Measurements from ENCODE around the gene RIMS3.
A peak's percentile ranks its signal among the peaks of the same experiment; 100 is the strongest.

RIMS3 gene

DNA sequence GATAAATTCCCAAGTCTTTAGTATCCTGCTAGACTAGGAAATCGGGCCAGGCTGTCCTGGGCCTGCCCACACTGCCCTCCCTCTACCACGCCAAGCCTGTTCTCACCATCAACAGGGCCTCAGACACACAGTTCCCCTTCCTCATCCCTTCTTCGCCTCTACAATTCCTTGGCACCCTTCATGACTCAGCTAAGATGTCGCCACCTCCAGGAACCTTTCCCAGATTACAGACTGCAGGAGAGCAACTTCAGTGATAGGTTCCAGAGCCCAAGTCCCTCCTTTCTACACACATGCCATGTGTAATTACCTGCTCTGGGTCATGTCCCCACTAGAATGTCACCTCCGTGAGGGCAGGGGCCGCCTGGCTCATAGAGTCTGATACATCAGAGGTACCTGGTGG lies 3.3 kb downstream of the RIMS3 start:
- no peak overlapping the region for H3K4ac ChIP-seq (ENCODE audit: low read length)
- H3K9ac ChIP-seq (ENCODE audit: low read depth, low read length, poor library complexity): no peak overlapping the region
- no peak overlapping the region for H3K27ac ChIP-seq (replicated peaks; ENCODE audit: low read length)
- H2BK5ac ChIP-seq (ENCODE audit: low read length): peak overlapping the region; percentile 45
- no peaks in the 10 kb centered on the region for H3K9me3 ChIP-seq (replicated peaks in 1 of 2; ENCODE audit: control insufficient read depth in 2 of 2, insufficient read depth in 1 of 2, low read depth in 1 of 2, low read length in 2 of 2)
- no peak overlapping the region for H2BK120ac ChIP-seq (ENCODE audit: low read depth, low read length)
- H3K23ac ChIP-seq (ENCODE audit: low read depth, low read length, poor library complexity): no peak overlapping the region
- H2AK5ac ChIP-seq (ENCODE audit: low read depth, low read length): no peak overlapping the region
- no peak overlapping the region for H4K91ac ChIP-seq (ENCODE audit: low read depth, low read length, poor library complexity)
- no peaks in the 10 kb centered on the region for H3K79me1 ChIP-seq (ENCODE audit: low read depth, low read length)
- H3K36me3 ChIP-seq (replicated peaks in 1 of 2; ENCODE audit: control insufficient read depth in 2 of 2, insufficient read depth in 2 of 2, low read length in 2 of 2): no peaks in the 10 kb centered on the region
- WGBS, 2 donors (ENCODE audit: extremely low coverage in 2 of 2, insufficient read length in 2 of 2, insufficient replicate concordance in 1 of 2): no CpG with 5 or more reads among the region's 6 CpGs
- H3K18ac ChIP-seq (ENCODE audit: low read length): no peak overlapping the region
- H4K8ac ChIP-seq (ENCODE audit: low read depth, low read length): no peak overlapping the region
- no peak overlapping the region for H2BK15ac ChIP-seq (ENCODE audit: low read length)
- peaks cover 13 to 27% of the 10 kb centered on the region in 2 donors for H3K4me1 ChIP-seq (ENCODE audit: control insufficient read depth in 2 of 2, insufficient read depth in 1 of 2, low read depth in 1 of 2, low read length in 2 of 2)
- no peak for DNase-seq (ENCODE audit: low spot score)
- H3K4me3 ChIP-seq (ENCODE audit: low read length in 2 of 2): no peak overlapping the region
- H2BK12ac ChIP-seq (ENCODE audit: low read length): no peak overlapping the region
- no peak overlapping the region for H3K4me2 ChIP-seq (ENCODE audit: insufficient read depth, low read length, poor library complexity, severe bottlenecking)
- H3K27me3 ChIP-seq (ENCODE audit: control insufficient read depth in 3 of 3, insufficient read depth in 3 of 3, low read depth in 1 of 3, low read length in 3 of 3): no peaks in the 10 kb centered on the region
- H2AFZ ChIP-seq (ENCODE audit: low read length): no peak overlapping the region
- H3K14ac ChIP-seq (ENCODE audit: low read length): no peak overlapping the region

- Histone ChIP-seq H4K91ac (ENCODE audit: low read depth, low read length, poor library complexity) (no peak overlapping the region), H3K4me3 (ENCODE audit: low read length in 2 of 2) (no peak overlapping the region), H3K14ac (ENCODE audit: low read length) (no peak overlapping the region), H3K4me1 (ENCODE audit: control insufficient read depth in 2 of 2, insufficient read depth in 1 of 2, low read depth in 1 of 2, low read length in 2 of 2) (peaks cover 13 to 27% of the 10 kb centered on the region in 2 donors), H2AFZ (ENCODE audit: low read length) (no peak overlapping the region), H2AK5ac (ENCODE audit: low read depth, low read length) (no peak overlapping the region), H3K36me3 (replicated peaks in 1 of 2; ENCODE audit: control insufficient read depth in 2 of 2, insufficient read depth in 2 of 2, low read length in 2 of 2) (no peaks in the 10 kb centered on the region), H3K23ac (ENCODE audit: low read depth, low read length, poor library complexity) (no peak overlapping the region), H3K9ac (ENCODE audit: low read depth, low read length, poor library complexity) (no peak overlapping the region), H3K27me3 (ENCODE audit: control insufficient read depth in 3 of 3, insufficient read depth in 3 of 3, low read depth in 1 of 3, low read length in 3 of 3) (no peaks in the 10 kb centered on the region), H2BK120ac (ENCODE audit: low read depth, low read length) (no peak overlapping the region), H3K79me1 (ENCODE audit: low read depth, low read length) (no peaks in the 10 kb centered on the region), H2BK5ac (ENCODE audit: low read length) (peak overlapping the region; percentile 45), H3K4me2 (ENCODE audit: insufficient read depth, low read length, poor library complexity, severe bottlenecking) (no peak overlapping the region), H3K9me3 (replicated peaks in 1 of 2; ENCODE audit: control insufficient read depth in 2 of 2, insufficient read depth in 1 of 2, low read depth in 1 of 2, low read length in 2 of 2) (no peaks in the 10 kb centered on the region), H2BK15ac (ENCODE audit: low read length) (no peak overlapping the region), H2BK12ac (ENCODE audit: low read length) (no peak overlapping the region), H3K4ac (ENCODE audit: low read length) (no peak overlapping the region), H3K18ac (ENCODE audit: low read length) (no peak overlapping the region), H3K27ac (replicated peaks; ENCODE audit: low read length) (no peak overlapping the region), H4K8ac (ENCODE audit: low read depth, low read length) (no peak overlapping the region)
- WGBS, 2 donors (ENCODE audit: extremely low coverage in 2 of 2, insufficient read length in 2 of 2, insufficient replicate concordance in 1 of 2): no CpG with 5 or more reads among the region's 5 CpGs
- DNase-seq (ENCODE audit: low spot score): no peak
Measured at GRCh38 chr1:40661678-40662077, 3.8 kb downstream of the RIMS3 start.

- no CpG with 5 or more reads among the region's 7 CpGs for WGBS, 2 donors (ENCODE audit: extremely low coverage in 2 of 2, insufficient read length in 2 of 2, insufficient replicate concordance in 1 of 2)
- no peaks in the 10 kb centered on the region for H3K36me3 ChIP-seq (replicated peaks in 1 of 2; ENCODE audit: control insufficient read depth in 2 of 2, insufficient read depth in 2 of 2, low read length in 2 of 2)
- H2BK15ac ChIP-seq (ENCODE audit: low read length): no peak overlapping the region
- no peak overlapping the region for H3K4me3 ChIP-seq (ENCODE audit: low read length in 2 of 2)
- H4K8ac ChIP-seq (ENCODE audit: low read depth, low read length): no peak overlapping the region
- no peaks in the 10 kb centered on the region for H3K9me3 ChIP-seq (replicated peaks in 1 of 2; ENCODE audit: control insufficient read depth in 2 of 2, insufficient read depth in 1 of 2, low read depth in 1 of 2, low read length in 2 of 2)
- no peak overlapping the region for H3K23ac ChIP-seq (ENCODE audit: low read depth, low read length, poor library complexity)
- H3K4me1 ChIP-seq (ENCODE audit: control insufficient read depth in 2 of 2, insufficient read depth in 1 of 2, low read depth in 1 of 2, low read length in 2 of 2): peaks cover 12 to 21% of the 10 kb centered on the region in 2 donors
- no peak overlapping the region for H3K9ac ChIP-seq (ENCODE audit: low read depth, low read length, poor library complexity)
- H3K79me1 ChIP-seq (ENCODE audit: low read depth, low read length): no peaks in the 10 kb centered on the region
- H3K18ac ChIP-seq (ENCODE audit: low read length): no peak overlapping the region
- no peak overlapping the region for H2BK5ac ChIP-seq (ENCODE audit: low read length)
- no peak overlapping the region for H2BK120ac ChIP-seq (ENCODE audit: low read depth, low read length)
- H2AFZ ChIP-seq (ENCODE audit: low read length): no peak overlapping the region
- H2BK12ac ChIP-seq (ENCODE audit: low read length): no peak overlapping the region
- H4K91ac ChIP-seq (ENCODE audit: low read depth, low read length, poor library complexity): no peak overlapping the region
- H3K27ac ChIP-seq (replicated peaks; ENCODE audit: low read length): no peak overlapping the region
- H3K14ac ChIP-seq (ENCODE audit: low read length): no peak overlapping the region
- H3K4ac ChIP-seq (ENCODE audit: low read length): no peak overlapping the region
- no peak overlapping the region for H3K4me2 ChIP-seq (ENCODE audit: insufficient read depth, low read length, poor library complexity, severe bottlenecking)
- H2AK5ac ChIP-seq (ENCODE audit: low read depth, low read length): no peak overlapping the region
- H3K27me3 ChIP-seq (ENCODE audit: control insufficient read depth in 3 of 3, insufficient read depth in 3 of 3, low read depth in 1 of 3, low read length in 3 of 3): no peaks in the 10 kb centered on the region
- no peak for DNase-seq (ENCODE audit: low spot score)
Measured at GRCh38 chr1:40659649-40659947, 5.9 kb downstream of the RIMS3 start.

DNA sequence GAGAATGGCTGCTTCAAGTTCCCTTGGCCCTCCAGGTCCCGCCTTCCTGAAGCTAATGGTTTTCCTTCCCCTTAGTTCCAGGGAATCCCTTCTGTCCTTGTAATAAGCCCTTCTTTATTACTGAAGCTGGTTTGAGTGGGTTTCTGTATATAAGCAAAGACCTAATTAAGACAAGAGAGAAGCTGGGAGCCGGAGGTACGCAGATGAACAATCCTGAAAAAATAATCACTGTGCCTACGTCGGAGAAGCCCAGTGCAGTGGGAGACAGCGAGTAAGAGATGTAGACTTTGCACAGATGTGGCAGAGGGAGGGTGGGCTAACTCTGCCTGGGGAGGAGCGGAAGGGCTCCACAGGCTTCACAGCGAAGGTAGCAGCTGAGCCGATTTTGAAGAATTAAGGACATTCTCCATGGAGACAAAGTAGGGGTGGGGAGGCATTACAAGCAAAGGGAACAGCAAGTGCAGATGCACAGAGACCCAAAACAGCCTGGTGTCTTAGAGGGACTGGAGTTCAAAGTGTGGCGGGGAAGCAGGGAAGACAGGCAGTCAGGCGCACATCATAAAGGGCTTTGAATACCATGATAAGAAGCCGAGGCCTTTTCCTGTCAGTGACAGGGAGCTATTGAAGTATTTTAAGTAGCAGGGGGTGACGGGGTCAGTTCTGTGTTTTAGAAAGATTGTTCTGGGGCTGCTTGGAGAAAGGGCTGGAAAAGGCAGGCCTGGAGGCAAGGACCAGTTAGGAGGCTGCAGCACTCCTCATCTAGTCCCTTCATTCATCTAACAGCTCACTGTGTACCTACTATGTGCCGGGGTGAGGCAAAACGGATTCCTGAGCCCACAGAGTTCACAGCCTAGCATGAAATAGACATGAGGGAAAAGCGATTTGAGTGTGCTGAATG lies 6.5 kb downstream of the RIMS3 start:
- no peak overlapping the region for H3K4me2 ChIP-seq (ENCODE audit: insufficient read depth, low read length, poor library complexity, severe bottlenecking)
- H4K8ac ChIP-seq (ENCODE audit: low read depth, low read length): no peak overlapping the region
- H2AK5ac ChIP-seq (ENCODE audit: low read depth, low read length): no peak overlapping the region
- no peak for DNase-seq (ENCODE audit: low spot score)
- WGBS, 2 donors (ENCODE audit: extremely low coverage in 2 of 2, insufficient read length in 2 of 2, insufficient replicate concordance in 1 of 2): no CpG with 5 or more reads among the region's 16 CpGs
- H3K36me3 ChIP-seq (replicated peaks in 1 of 2; ENCODE audit: control insufficient read depth in 2 of 2, insufficient read depth in 2 of 2, low read length in 2 of 2): no peaks in the 10 kb centered on the region
- no peak overlapping the region for H3K9ac ChIP-seq (ENCODE audit: low read depth, low read length, poor library complexity)
- H3K23ac ChIP-seq (ENCODE audit: low read depth, low read length, poor library complexity): no peak overlapping the region
- H3K9me3 ChIP-seq (replicated peaks in 1 of 2; ENCODE audit: control insufficient read depth in 2 of 2, insufficient read depth in 1 of 2, low read depth in 1 of 2, low read length in 2 of 2): no peaks in the 10 kb centered on the region
- H2BK12ac ChIP-seq (ENCODE audit: low read length): no peak overlapping the region
- H3K4ac ChIP-seq (ENCODE audit: low read length): no peak overlapping the region
- H2AFZ ChIP-seq (ENCODE audit: low read length): peak overlapping the region; percentile 32
- no peak overlapping the region for H4K91ac ChIP-seq (ENCODE audit: low read depth, low read length, poor library complexity)
- H3K27ac ChIP-seq (replicated peaks; ENCODE audit: low read length): no peak overlapping the region
- H3K79me1 ChIP-seq (ENCODE audit: low read depth, low read length): no peaks in the 10 kb centered on the region
- H3K18ac ChIP-seq (ENCODE audit: low read length): no peak overlapping the region
- no peaks in the 10 kb centered on the region for H3K27me3 ChIP-seq (ENCODE audit: control insufficient read depth in 3 of 3, insufficient read depth in 3 of 3, low read depth in 1 of 3, low read length in 3 of 3)
- no peak overlapping the region for H3K14ac ChIP-seq (ENCODE audit: low read length)
- H3K4me3 ChIP-seq (ENCODE audit: low read length in 2 of 2): no peak overlapping the region
- no peak overlapping the region for H2BK15ac ChIP-seq (ENCODE audit: low read length)
- no peak overlapping the region for H2BK5ac ChIP-seq (ENCODE audit: low read length)
- H3K4me1 ChIP-seq (ENCODE audit: control insufficient read depth in 2 of 2, insufficient read depth in 1 of 2, low read depth in 1 of 2, low read length in 2 of 2): peaks cover 13 to 25% of the 10 kb centered on the region in 2 donors
- no peak overlapping the region for H2BK120ac ChIP-seq (ENCODE audit: low read depth, low read length)

Data from neuronal stem cell (in vitro differentiated cells).